HepG2 (cell line): ENCODE data around the gene MRM2. TPM values are rescaled to one million over a fixed set of nuclear protein-coding genes. Genes with fewer than 3 reads are reported as not detected.
"Not testable (repeated sequence)": the region's sequence is repeated elsewhere in the genome, so short reads cannot be mapped to it uniquely, and the experiment has no call there.

Source experiments
- ATAC-seq: fragments of 200-7000 bp; cut with Tn5 transposase; 3 replicates; pipeline ENCODE4 v1.9.1; 2020; ENCODE audit warnings: mild to moderate bottlenecking, moderate library complexity
- BruUV-seq: library from RNA; stranded (reverse); fragments of 400-500 nt; replicated peaks from 2 replicates; lab custom pipeline; 2021; lab: Mats Ljungman, UMichigan
- CTCF ChIA-PET: fragments of 300-600 bp; formaldehyde crosslinking; extraction: SDS; loops from one replicate; lab custom pipeline; 2021; ENCODE audit warnings: low total read pairs, inconsistent platforms, low intra/inter-chr PET ratio; lab: Yijun Ruan, JAX
- POLR2A ChIA-PET: fragments of 350-600 bp; sonication (Branson Sonifier 250); formaldehyde crosslinking; loops from one replicate; lab custom pipeline; 2020; ENCODE audit warnings: antibody characterized with exemption, inconsistent platforms; lab: Yijun Ruan, JAX
- DNase-seq: peaks from one replicate; pipeline ENCODE4 v3.0.0-alpha.2; 2015; ENCODE audit warnings: low spot score
- FAIRE-seq: peaks from 3 replicates; lab custom pipeline; 2011; peaks lifted over from hg19 to GRCh38; lab: Jason Lieb, UNC
- H2AFZ ChIP-seq: one replicate; pipeline ENCODE4 v1.6.1; 2011; ENCODE audit warnings: low read length, inconsistent platforms
- H3K27ac ChIP-seq: fragments of 300-600 bp; 3 replicates; pipeline ENCODE4 v1.8.0; 2011; ENCODE audit warnings: mixed run types, mild to moderate bottlenecking, mixed read lengths, low read length, inconsistent platforms; ENCODE audit not compliant: insufficient read depth; ENCODE audit errors: extremely low read length
- H3K27me3 ChIP-seq, 2 experiments: fragments of 200-600 bp in 1 of 2; 2 replicates in 1 of 2; 3 replicates in 1 of 2; pipeline versions ENCODE4 v1.6.0 to v1.8.0; 2011; ENCODE audit warnings: low read length in 2 of 2, mild to moderate bottlenecking in 2 of 2, moderate library complexity in 2 of 2, inconsistent platforms in 1 of 2; ENCODE audit not compliant: insufficient read depth in 2 of 2, control insufficient read depth in 1 of 2
- H3K36me3 ChIP-seq, 2 experiments: fragments of 200-600 bp in 1 of 2; replicated peaks in 1 of 2; 2 replicates in 1 of 2; 3 replicates in 1 of 2; pipeline versions ENCODE4 v1.5.1 to v1.8.0; 2011; ENCODE audit warnings: low read length in 2 of 2, inconsistent platforms in 1 of 2; ENCODE audit not compliant: insufficient read depth in 2 of 2, control insufficient read depth in 1 of 2
- H3K4me1 ChIP-seq: 2 replicates; pipeline ENCODE4 v1.5.1; 2012; ENCODE audit warnings: low read length, inconsistent platforms; ENCODE audit not compliant: insufficient read depth
- H3K4me2 ChIP-seq: 2 replicates; pipeline ENCODE4 v1.6.0; 2011; ENCODE audit warnings: low read depth, low read length, inconsistent platforms
- H3K4me3 ChIP-seq, 3 experiments: fragments of 200-600 bp in 1 of 3; sonication (generic), shearing (Covaris generic) in 1 of 3; replicated peaks in 1 of 3; 2 replicates each; pipeline ENCODE4 v1.5.1; 2011 to 2016; ENCODE audit warnings: low read length in 3 of 3, inconsistent platforms in 2 of 3, low read depth in 2 of 3, mild to moderate bottlenecking in 2 of 3, control low read depth in 1 of 3, mixed read lengths in 1 of 3; ENCODE audit not compliant: insufficient read depth in 1 of 3
- H3K79me2 ChIP-seq: one replicate; pipeline ENCODE4 v1.6.1; 2011; ENCODE audit warnings: low read length, inconsistent platforms; ENCODE audit not compliant: insufficient read depth
- H3K9ac ChIP-seq: 2 replicates; pipeline ENCODE4 v1.6.0; 2011; ENCODE audit warnings: mild to moderate bottlenecking, low read depth, low read length, inconsistent platforms; ENCODE audit not compliant: insufficient read depth
- H3K9me3 ChIP-seq: 2 replicates; pipeline ENCODE4 v1.5.1; 2012; ENCODE audit warnings: mild to moderate bottlenecking, low read length
- H4K20me1 ChIP-seq: 2 replicates; pipeline ENCODE4 v1.6.0; 2011; ENCODE audit warnings: inconsistent platforms, mild to moderate bottlenecking, low read length, moderate library complexity; ENCODE audit not compliant: insufficient read depth
- BCL6 ChIP-seq: IDR thresholded peaks from 2 replicates; pipeline ENCODE4 v1.6.1; 2016; ENCODE audit warnings: missing genetic modification reagents, missing compliant biosample characterization
- ETV5 ChIP-seq: IDR thresholded peaks from 2 replicates; pipeline ENCODE4 v1.6.1; 2018; ENCODE audit warnings: missing biosample characterization, missing genetic modification reagents, inconsistent platforms, borderline replicate concordance
- FOXA3 ChIP-seq: IDR thresholded peaks from 2 replicates; pipeline ENCODE4 v1.6.1; 2016; ENCODE audit warnings: missing genetic modification reagents, missing compliant biosample characterization
- FOXP1 ChIP-seq, 2 experiments: fragments of 450-650 bp in 1 of 2; IDR thresholded peaks; 2 replicates each; pipeline ENCODE4 v1.6.1; 2017 to 2018; ENCODE audit warnings: antibody characterized with exemption in 1 of 2
- MED1 ChIP-seq: sonication (generic); formaldehyde crosslinking; IDR thresholded peaks from 2 replicates; pipeline ENCODE4 v1.4.0; 2020; ENCODE audit warnings: missing genetic modification reagents
- MIXL1 ChIP-seq: IDR thresholded peaks from 2 replicates; pipeline ENCODE4 v1.6.1; 2016
- NR2F1 ChIP-seq, 2 experiments: fragments of 450-650 bp in 1 of 2; formaldehyde crosslinking in 1 of 2; IDR thresholded peaks; 2 replicates each; pipeline versions ENCODE4 v1.5.0 to v1.6.1; 2016 to 2020; ENCODE audit warnings: mild to moderate bottlenecking in 1 of 2, missing compliant biosample characterization in 1 of 2, missing genetic modification reagents in 1 of 2, moderate library complexity in 1 of 2
- PAXIP1 ChIP-seq: sonication (generic); formaldehyde crosslinking; conservative IDR thresholded peaks from 2 replicates; pipeline ENCODE4 v1.4.0; 2020; ENCODE audit warnings: mild to moderate bottlenecking, missing genetic modification reagents, moderate library complexity
- PITX1 ChIP-seq: sonication (generic); formaldehyde crosslinking; IDR thresholded peaks from 2 replicates; pipeline ENCODE4 v1.5.1; 2020; ENCODE audit warnings: mild to moderate bottlenecking, missing genetic modification reagents
- SOX6 ChIP-seq, 2 experiments: fragments of 450-650 bp in 1 of 2; sonication (generic) in 1 of 2; formaldehyde crosslinking in 1 of 2; IDR thresholded peaks; 2 replicates each; pipeline versions ENCODE4 v1.4.0 to v1.6.1; 2017 to 2020; ENCODE audit warnings: antibody characterized with exemption in 1 of 2, mild to moderate bottlenecking in 1 of 2, missing genetic modification reagents in 1 of 2
- SP5 ChIP-seq: IDR thresholded peaks from 2 replicates; pipeline ENCODE4 v1.6.1; 2016; ENCODE audit warnings: low read depth, borderline replicate concordance
- TBX2 ChIP-seq: sonication (generic); formaldehyde crosslinking; IDR thresholded peaks from 2 replicates; pipeline ENCODE4 v1.5.0; 2020; ENCODE audit warnings: missing genetic modification reagents, mild to moderate bottlenecking, borderline replicate concordance
- ZNF362 ChIP-seq: sonication (generic); formaldehyde crosslinking; IDR thresholded peaks from 2 replicates; pipeline ENCODE4 v1.4.0; 2020; ENCODE audit warnings: missing genetic modification reagents, mild to moderate bottlenecking, borderline replicate concordance
- ZNF572 ChIP-seq: sonication (generic); formaldehyde crosslinking; IDR thresholded peaks from 2 replicates; pipeline ENCODE4 v1.5.1; 2020; ENCODE audit warnings: mild to moderate bottlenecking, missing genetic modification reagents
- WGBS: methylation state at CpG from one replicate; pipeline ENCODE4 v1.1.6; 2017; ENCODE audit warnings: low lambda C conversion rate; 5-methylcytosine and 5-hydroxymethylcytosine counted together
- in situ Hi-C: cut with HindIII; loops from 2 replicates; pipeline ENCODE4 v1.10.0; 2017; ENCODE audit warnings: low pct_unique_long_range_greater_than_20kb; ENCODE audit not compliant: extremely low pct_ligation_motif_present
- intact Hi-C: fragments of 100-400 bp; cut with micrococcal nuclease; formaldehyde crosslinking; loops from one replicate; pipeline ENCODE4 v1.10.0; 2022; ENCODE audit not compliant: unreplicated experiment
- polyA plus RNA-seq, 8 experiments: library from polyadenylated mRNA; depleted of rRNA in 3 of 8; stranded (reverse) in 7 of 8; unstranded in 1 of 8; fragments of >200 nt; fragmentation: Illumina TruSeq in 4 of 8; extraction: Trizol in 4 of 8; gene quantifications; 2 replicates each; pipeline versions ENCODE4 v1.2.1 to v1.2.3, GENCODE V29; 2011 to 2016; ENCODE audit warnings: low read depth in 4 of 8, missing spikeins in 1 of 8, mixed read lengths in 1 of 8; ENCODE audit not compliant: insufficient read depth in 1 of 8
- total RNA-seq, 5 experiments: library from RNA; depleted of rRNA; stranded (reverse); fragments of >200 nt; fragmentation: Illumina TruSeq; extraction: Trizol; gene quantifications; 2 replicates each; pipeline ENCODE4 v1.2.3, GENCODE V29; 2016; ENCODE audit warnings: low read depth in 1 of 5
- TF ChIP-seq, protein P1 (sequence below): sonication (generic); formaldehyde crosslinking; IDR thresholded peaks from 2 replicates; pipeline ENCODE4 v1.4.0; 2020; ENCODE audit warnings: missing genetic modification reagents

The MRM2 gene
- total and polyA plus RNA-seq, 2 of the 13 experiments (the other 11 are each of a cell fraction or from before 2014, with no cell fraction given) = 13.2 to 34.2 TPM

- BruUV-seq; in situ Hi-C loops; H4K20me1 ChIP-seq; H2AFZ ChIP-seq; H3K27me3 ChIP-seq; H3K9me3 ChIP-seq; H3K79me2 ChIP-seq; CTCF ChIA-PET; H3K4me3 ChIP-seq; TF ChIP-seq FOXP1, SOX6 (IDR thresholded peaks at IDR 0.05): not testable (repeated sequence)
- POLR2A ChIA-PET = interaction anchor here (1.5 to 2.1 kb wide), 2 partner anchors 27 to 85 kb away, joined by 5 to 6 read pairs; partner anchors contain the start of genes EIF3B, MRM2 and NUDT1
- peaks cover 43% of the 10 kb centered on the region for H3K4me1 ChIP-seq
- ATAC-seq (peak; percentile 83), DNase-seq (peak; percentile 35), FAIRE-seq (peak; percentile 36)
- peak overlapping the region; percentile 78 for H3K27ac ChIP-seq
- peaks cover 8 to 19% of the 10 kb centered on the region in 2 experiments; a peak in 3 of 5 replicates for H3K36me3 ChIP-seq
- peak overlapping the region; percentile 66 for H3K4me2 ChIP-seq
- peak overlapping the region; percentile 31; the same call in 1 of the 2 replicates for H3K9ac ChIP-seq
- WGBS = 43% methylated on average over 11 of the region's 18 CpGs
- intact Hi-C loops = loop anchor here (1.0 kb wide), 1 partner anchor 45 kb away; the partner anchor contains the start of gene SNX8
- peak; percentile 70 for TF ChIP-seq PAXIP1
- TF ChIP-seq TBX2 = peak; percentile 39; the same call in 1 of the 2 replicates
- TF ChIP-seq ZNF362 (CRISPR knock-in tag) = peak; percentile 28; the same call in 1 of the 2 replicates
- TF ChIP-seq ETV5 (CRISPR knock-in tag) = peak; percentile 45; the same call in 1 of the 2 replicates
- TF ChIP-seq NR2F1 (CRISPR knock-in tag; IDR thresholded peaks at IDR 0.05) = 0 out of 4 replicates have a peak, but pooled peaks of 1 of the 2 experiments have one; percentile 11
- TF ChIP-seq SP5 = peak; percentile 85
- TF ChIP-seq ZNF572 (CRISPR knock-in tag) = 0 out of 2 replicates have a peak, but pooled peaks have one; percentile 24
- TF ChIP-seq, protein P1, sequence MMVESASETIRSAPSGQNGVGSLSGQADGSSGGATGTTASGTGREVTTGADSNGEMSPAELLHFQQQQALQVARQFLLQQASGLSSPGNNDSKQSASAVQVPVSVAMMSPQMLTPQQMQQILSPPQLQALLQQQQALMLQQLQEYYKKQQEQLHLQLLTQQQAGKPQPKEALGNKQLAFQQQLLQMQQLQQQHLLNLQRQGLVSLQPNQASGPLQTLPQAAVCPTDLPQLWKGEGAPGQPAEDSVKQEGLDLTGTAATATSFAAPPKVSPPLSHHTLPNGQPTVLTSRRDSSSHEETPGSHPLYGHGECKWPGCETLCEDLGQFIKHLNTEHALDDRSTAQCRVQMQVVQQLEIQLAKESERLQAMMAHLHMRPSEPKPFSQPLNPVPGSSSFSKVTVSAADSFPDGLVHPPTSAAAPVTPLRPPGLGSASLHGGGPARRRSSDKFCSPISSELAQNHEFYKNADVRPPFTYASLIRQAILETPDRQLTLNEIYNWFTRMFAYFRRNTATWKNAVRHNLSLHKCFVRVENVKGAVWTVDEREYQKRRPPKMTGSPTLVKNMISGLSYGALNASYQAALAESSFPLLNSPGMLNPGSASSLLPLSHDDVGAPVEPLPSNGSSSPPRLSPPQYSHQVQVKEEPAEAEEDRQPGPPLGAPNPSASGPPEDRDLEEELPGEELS = peak; percentile 49; the same call in 1 of the 2 replicates
- peak; percentile 55; the same call in 1 of the 2 replicates for TF ChIP-seq MIXL1
- peak; percentile 81 for TF ChIP-seq PITX1 (CRISPR knock-in tag)
- peak; percentile 53 for TF ChIP-seq BCL6 (CRISPR knock-in tag)
- peak; percentile 49; the same call in 1 of the 2 replicates for TF ChIP-seq FOXP1 (CRISPR knock-in tag; IDR thresholded peaks at IDR 0.05)
- peak; percentile 18; the same call in 1 of the 2 replicates for TF ChIP-seq FOXA3 (CRISPR knock-in tag)
- 0 out of 2 replicates have a peak, but pooled peaks have one; percentile 14 for TF ChIP-seq MED1 (CRISPR knock-in tag)
- peak; percentile 81 for TF ChIP-seq SOX6 (CRISPR knock-in tag; IDR thresholded peaks at IDR 0.05)
Measured at GRCh38 chr7:2269089-2269990, 27.3 kb upstream of the MRM2 start.
